ENCODE results near the gene ADAMTSL1.

DNA sequence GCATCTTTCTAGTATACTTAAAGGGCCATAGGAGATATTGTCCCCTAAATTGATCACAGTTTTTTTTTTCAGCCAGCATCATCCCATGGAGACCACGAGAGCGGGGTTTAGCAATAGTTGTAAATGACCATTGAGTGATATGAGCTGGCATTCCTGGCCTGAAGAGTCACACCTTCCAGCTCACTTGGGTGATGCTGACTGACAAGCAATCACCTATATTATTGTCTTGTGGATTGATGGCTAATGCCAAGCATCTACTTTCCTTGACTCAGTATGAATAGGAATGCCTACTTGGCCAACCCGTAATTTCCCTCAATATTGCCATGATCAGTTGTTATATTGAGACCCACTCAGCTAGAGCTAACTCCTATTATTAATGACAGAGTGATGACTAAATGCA lies 70.5 kb downstream of the ADAMTSL1 start:
- TF ChIP-seq, protein P1, sequence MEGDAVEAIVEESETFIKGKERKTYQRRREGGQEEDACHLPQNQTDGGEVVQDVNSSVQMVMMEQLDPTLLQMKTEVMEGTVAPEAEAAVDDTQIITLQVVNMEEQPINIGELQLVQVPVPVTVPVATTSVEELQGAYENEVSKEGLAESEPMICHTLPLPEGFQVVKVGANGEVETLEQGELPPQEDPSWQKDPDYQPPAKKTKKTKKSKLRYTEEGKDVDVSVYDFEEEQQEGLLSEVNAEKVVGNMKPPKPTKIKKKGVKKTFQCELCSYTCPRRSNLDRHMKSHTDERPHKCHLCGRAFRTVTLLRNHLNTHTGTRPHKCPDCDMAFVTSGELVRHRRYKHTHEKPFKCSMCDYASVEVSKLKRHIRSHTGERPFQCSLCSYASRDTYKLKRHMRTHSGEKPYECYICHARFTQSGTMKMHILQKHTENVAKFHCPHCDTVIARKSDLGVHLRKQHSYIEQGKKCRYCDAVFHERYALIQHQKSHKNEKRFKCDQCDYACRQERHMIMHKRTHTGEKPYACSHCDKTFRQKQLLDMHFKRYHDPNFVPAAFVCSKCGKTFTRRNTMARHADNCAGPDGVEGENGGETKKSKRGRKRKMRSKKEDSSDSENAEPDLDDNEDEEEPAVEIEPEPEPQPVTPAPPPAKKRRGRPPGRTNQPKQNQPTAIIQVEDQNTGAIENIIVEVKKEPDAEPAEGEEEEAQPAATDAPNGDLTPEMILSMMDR (IDR thresholded peaks at IDR 0.05; ENCODE audit: insufficient read depth, low read length, poor library complexity, severe bottlenecking): no peak
- TF ChIP-seq EZH2phosphoT487 (conservative IDR thresholded peaks at IDR 0.05; ENCODE audit: low read length): no peak

All from SU-DHL-6 (cell line).